A673 (cell line): ENCODE data around the gene MAGI1. TPM values are rescaled to one million over a fixed set of nuclear protein-coding genes. Genes with fewer than 3 reads are reported as not detected.

Experiments used
- BruUV-seq: library from RNA; stranded (reverse); fragments of 400-500 nt; replicated peaks from 2 replicates; lab custom pipeline; 2021; lab: Mats Ljungman, UMichigan
- CTCF ChIA-PET: fragments of 300-600 bp; sonication (Branson Sonifier 250); formaldehyde crosslinking; loops from one replicate; lab custom pipeline; 2022; ENCODE audit warnings: antibody characterized with exemption; lab: Charles Lee
- POLR2A ChIA-PET: fragments of 300-600 bp; sonication (Branson Sonifier 250); formaldehyde crosslinking; loops from one replicate; lab custom pipeline; 2022; ENCODE audit warnings: antibody characterized with exemption; ENCODE audit not compliant: low non-redundant PET; lab: Charles Lee
- DNase-seq: peaks from one replicate; pipeline ENCODE4 v3.0.0-alpha.2; 2015; ENCODE audit warnings: low spot score
- H3K27ac ChIP-seq: fragments of 200-600 bp; sonication (generic); 2 replicates; pipeline ENCODE4 v1.5.1; 2016; ENCODE audit warnings: mixed run types, low read depth, mild to moderate bottlenecking, mixed read lengths, antibody characterized with exemption, low read length; ENCODE audit not compliant: poor library complexity, severe bottlenecking
- H3K27me3 ChIP-seq: fragments of 200-600 bp; sonication (generic); replicated peaks from 2 replicates; pipeline ENCODE4 v1.6.1; 2017; ENCODE audit warnings: mixed run types, low read depth, mild to moderate bottlenecking, mixed read lengths, antibody characterized with exemption, low read length; ENCODE audit not compliant: insufficient read depth, poor library complexity
- H3K36me3 ChIP-seq: fragments of 200-600 bp; sonication (generic); 2 replicates; pipeline ENCODE4 v1.6.1; 2016; ENCODE audit warnings: mixed run types, mild to moderate bottlenecking, mixed read lengths, antibody characterized with exemption, low read length; ENCODE audit not compliant: insufficient read depth, poor library complexity, severe bottlenecking
- H3K4me1 ChIP-seq: fragments of 200-600 bp; sonication (generic); 2 replicates; pipeline ENCODE4 v1.6.1; 2017; ENCODE audit warnings: mixed run types, mild to moderate bottlenecking, mixed read lengths, antibody characterized with exemption, low read length; ENCODE audit not compliant: insufficient read depth, poor library complexity, severe bottlenecking
- H3K4me3 ChIP-seq: fragments of 200-600 bp; sonication (generic); 2 replicates; pipeline ENCODE4 v1.5.1; 2016; ENCODE audit warnings: low read depth, mixed run types, mild to moderate bottlenecking, mixed read lengths, low read length; ENCODE audit not compliant: poor library complexity, severe bottlenecking
- H3K9me3 ChIP-seq: fragments of 200-600 bp; sonication (generic); 2 replicates; pipeline ENCODE4 v1.6.1; 2016; ENCODE audit warnings: mixed run types, low read depth, mild to moderate bottlenecking, mixed read lengths, antibody characterized with exemption, low read length; ENCODE audit not compliant: poor library complexity, severe bottlenecking
- EZH2 ChIP-seq: fragments of 200-600 bp; sonication (generic); IDR thresholded peaks from 2 replicates; pipeline ENCODE4 v1.6.1; 2017; ENCODE audit warnings: borderline replicate concordance, low read depth, mild to moderate bottlenecking, mixed read lengths, antibody characterized with exemption, low read length; ENCODE audit not compliant: poor library complexity, severe bottlenecking
- intact Hi-C: fragments of 100-400 bp; cut with micrococcal nuclease; formaldehyde crosslinking; loops from one replicate; pipeline ENCODE4 v1.10.0; 2022; ENCODE audit not compliant: unreplicated experiment
- total RNA-seq: library from RNA; stranded (reverse); gene quantifications from 2 replicates; pipeline ENCODE4 v1.2.3, GENCODE V29; 2021
- TF ChIP-seq, protein P1 (sequence below): fragments of 300-800, 200-600 bp; sonication (generic); conservative IDR thresholded peaks from 2 replicates; pipeline ENCODE4 v1.5.1; 2017; ENCODE audit warnings: low read depth, mild to moderate bottlenecking, antibody characterized with exemption, low read length, moderate library complexity, mixed read lengths

Gene MAGI1
- total RNA-seq, 1 experiment from 2014 or later, result 30.5 TPM

DNA sequence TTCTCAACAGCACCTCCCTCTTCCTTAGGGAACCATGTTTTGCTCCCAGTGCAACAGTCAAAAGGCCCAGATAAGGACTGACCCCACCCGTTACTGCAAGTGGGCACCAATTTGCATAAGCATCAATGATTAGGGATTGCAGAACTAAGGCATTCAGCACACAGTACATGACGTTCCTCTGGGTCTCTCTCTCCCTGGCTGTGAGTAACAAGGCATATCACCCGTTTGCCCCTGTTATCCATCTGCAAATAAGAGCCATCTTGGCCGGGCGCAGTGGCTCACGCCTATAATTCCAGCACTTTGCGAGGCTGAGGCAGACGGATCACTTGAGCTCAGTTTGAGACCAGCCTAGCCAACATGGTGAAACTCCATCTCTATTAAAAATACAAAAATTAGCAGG is 18.8 kb downstream of the MAGI1 start:
- ChIA-PET POLR2A (no interaction called here), CTCF (no interaction called here)
- Histone ChIP-seq H3K36me3 (no peaks in the 10 kb centered on the region), H3K27ac (no peak overlapping the region), H3K4me1 (peaks cover 14% of the 10 kb centered on the region), H3K4me3 (no peak overlapping the region), H3K27me3 (no peaks in the 10 kb centered on the region), H3K9me3 (no peaks in the 10 kb centered on the region)
- intact Hi-C loops, result no loop called here
- BruUV-seq, result no TSS peak
- TF ChIP-seq, protein P1, sequence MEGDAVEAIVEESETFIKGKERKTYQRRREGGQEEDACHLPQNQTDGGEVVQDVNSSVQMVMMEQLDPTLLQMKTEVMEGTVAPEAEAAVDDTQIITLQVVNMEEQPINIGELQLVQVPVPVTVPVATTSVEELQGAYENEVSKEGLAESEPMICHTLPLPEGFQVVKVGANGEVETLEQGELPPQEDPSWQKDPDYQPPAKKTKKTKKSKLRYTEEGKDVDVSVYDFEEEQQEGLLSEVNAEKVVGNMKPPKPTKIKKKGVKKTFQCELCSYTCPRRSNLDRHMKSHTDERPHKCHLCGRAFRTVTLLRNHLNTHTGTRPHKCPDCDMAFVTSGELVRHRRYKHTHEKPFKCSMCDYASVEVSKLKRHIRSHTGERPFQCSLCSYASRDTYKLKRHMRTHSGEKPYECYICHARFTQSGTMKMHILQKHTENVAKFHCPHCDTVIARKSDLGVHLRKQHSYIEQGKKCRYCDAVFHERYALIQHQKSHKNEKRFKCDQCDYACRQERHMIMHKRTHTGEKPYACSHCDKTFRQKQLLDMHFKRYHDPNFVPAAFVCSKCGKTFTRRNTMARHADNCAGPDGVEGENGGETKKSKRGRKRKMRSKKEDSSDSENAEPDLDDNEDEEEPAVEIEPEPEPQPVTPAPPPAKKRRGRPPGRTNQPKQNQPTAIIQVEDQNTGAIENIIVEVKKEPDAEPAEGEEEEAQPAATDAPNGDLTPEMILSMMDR, result no peak
- no peak for TF ChIP-seq EZH2
- DNase-seq, result no peak

DNA sequence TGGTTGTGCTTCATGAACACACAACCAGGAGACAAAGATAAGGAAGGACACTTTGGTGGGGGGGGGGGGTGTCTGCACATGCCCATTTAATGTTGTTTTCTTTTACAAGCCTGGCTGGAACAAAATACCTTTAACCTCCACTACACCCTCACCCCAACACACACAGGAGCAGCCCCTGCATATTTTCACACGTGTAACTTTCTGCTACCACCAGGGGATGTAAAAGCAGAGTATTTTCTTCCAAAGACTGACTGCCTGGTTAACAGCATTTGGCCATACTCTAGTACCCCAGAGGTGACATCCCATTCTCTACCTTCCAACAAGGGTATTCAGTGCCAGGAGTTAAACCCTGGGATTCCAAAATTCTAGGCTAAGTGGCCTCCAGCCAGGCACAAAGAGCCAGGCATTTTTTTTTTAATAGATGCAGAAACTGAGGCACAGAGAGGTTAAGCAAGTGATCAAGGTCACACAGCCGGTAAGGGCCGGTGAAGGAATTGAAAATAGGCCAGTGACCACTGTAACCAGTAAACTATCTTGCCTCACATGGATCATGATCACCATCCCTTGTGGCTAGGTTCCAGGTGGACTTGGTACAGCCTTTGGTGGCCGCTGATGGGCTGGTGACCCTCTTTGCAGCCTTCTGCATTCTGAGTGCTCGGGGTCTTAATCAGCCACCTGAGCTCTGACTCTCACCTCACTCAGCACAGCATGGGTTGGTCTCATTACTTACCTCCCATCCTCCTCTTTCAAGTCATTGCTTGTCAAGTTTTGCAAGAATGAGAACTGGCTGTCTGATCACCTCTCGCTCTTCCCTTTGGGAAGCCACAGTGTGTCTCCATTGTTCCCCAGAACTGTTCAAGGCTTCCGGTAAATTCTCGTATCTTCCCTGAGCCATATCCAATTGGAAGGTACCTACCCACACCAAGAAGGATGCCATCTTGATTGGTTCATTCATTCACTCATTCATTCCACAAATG is 20.4 kb downstream of the MAGI1 start:
- ChIA-PET CTCF (no interaction called here), POLR2A (no interaction called here)
- intact Hi-C loops, result no loop called here
- BruUV-seq, result no TSS peak
- Histone ChIP-seq H3K4me1 (peaks cover 8% of the 10 kb centered on the region), H3K36me3 (no peaks in the 10 kb centered on the region), H3K9me3 (no peaks in the 10 kb centered on the region), H3K27me3 (no peaks in the 10 kb centered on the region), H3K27ac (no peak overlapping the region), H3K4me3 (no peak overlapping the region)
- DNase-seq, result no peak
- TF ChIP-seq, protein P1, result no peak
- TF ChIP-seq EZH2, result no peak

DNA sequence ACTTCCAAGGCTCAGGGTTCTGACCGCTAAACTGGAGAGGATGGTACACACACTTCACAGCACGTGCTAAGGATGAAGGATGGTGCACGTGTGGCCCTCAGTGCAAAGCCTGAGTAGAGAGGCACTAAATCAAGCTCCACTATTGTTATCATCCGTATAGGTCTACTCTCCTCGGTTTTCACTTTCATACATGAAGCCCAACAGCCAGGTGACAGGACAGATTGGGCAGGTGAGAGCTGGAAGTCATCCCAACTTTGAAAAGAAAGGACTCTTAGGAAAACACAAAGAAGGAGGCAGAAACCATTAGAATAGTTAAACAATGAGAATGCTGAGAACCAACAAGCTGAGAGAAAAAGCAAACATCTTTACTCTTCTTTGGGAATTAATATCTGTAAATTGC is 21.1 kb downstream of the MAGI1 start:
- no peak overlapping the region for H3K4me3 ChIP-seq
- H3K36me3 ChIP-seq, result no peaks in the 10 kb centered on the region
- no peaks in the 10 kb centered on the region for H3K27me3 ChIP-seq
- TF ChIP-seq, protein P1, result no peak
- TF ChIP-seq EZH2, result no peak
- no peaks in the 10 kb centered on the region for H3K9me3 ChIP-seq
- intact Hi-C loops, result no loop called here
- no peak for DNase-seq
- ChIA-PET POLR2A (no interaction called here), CTCF (no interaction called here)
- H3K4me1 ChIP-seq, result peaks cover 1% of the 10 kb centered on the region
- H3K27ac ChIP-seq, result no peak overlapping the region
- no TSS peak for BruUV-seq
